ENCODE measurements around the gene MCOLN2.

- TF ChIP-seq CTCF (IDR thresholded peaks at IDR 0.05; ENCODE audit: low read depth, low read length), result no peak
- TF ChIP-seq POLR2A (IDR thresholded peaks at IDR 0.05; ENCODE audit: extremely low read depth, insufficient read length), result no peak
- TF ChIP-seq MYC (IDR thresholded peaks at IDR 0.05; ENCODE audit: low read depth, low read length), result no peak
- TF ChIP-seq MAX (IDR thresholded peaks at IDR 0.05; ENCODE audit: low read depth, low read length), result no peak
Observed at GRCh38 chr1:84998642-84999280, 1.8 kb upstream of the MCOLN2 start.
